Measurements from ENCODE around the gene CYP17A1.

- no peak for TF ChIP-seq CTCF (IDR thresholded peaks at IDR 0.05)
- TF ChIP-seq POLR2A (IDR thresholded peaks at IDR 0.05) = no peak
Measured at GRCh38 chr10:102814453-102814871, 22.8 kb downstream of the CYP17A1 start.
